Ovary (tissue), 9 donors: ENCODE measurements around the gene F2RL3. TPM values are rescaled to one million over a fixed set of nuclear protein-coding genes. Genes with fewer than 3 reads are reported as not detected.

Experiments used
- DNase-seq, 5 donors: peaks; one replicate each; pipeline ENCODE4 v3.0.0-alpha.2; 2019 to 2020
- H3K27ac ChIP-seq, 2 donors: fragments of 200-600 bp; one replicate each; pipeline versions ENCODE4 v1.5.1 to v1.8.0; 2019 to 2022
- H3K27me3 ChIP-seq: fragments of 200-600 bp; one replicate; pipeline ENCODE4 v1.8.0; 2022
- H3K36me3 ChIP-seq: fragments of 200-600 bp; sonication (generic); one replicate; pipeline ENCODE4 v1.5.1; 2019
- H3K4me1 ChIP-seq: one replicate; pipeline ENCODE4 v1.8.1; 2013; ENCODE audit warnings: mild to moderate bottlenecking, moderate library complexity; ENCODE audit not compliant: insufficient read depth
- H3K4me3 ChIP-seq: fragments of 200-600 bp; sonication (generic); one replicate; pipeline ENCODE4 v1.5.1; 2017
- H3K9me3 ChIP-seq, 2 donors: fragments of 200-600 bp in 1 of 2; sonication (generic) in 1 of 2; one replicate each; pipeline versions ENCODE4 v1.5.1 to v1.8.1; 2013 to 2019; ENCODE audit warnings: mild to moderate bottlenecking in 1 of 2, moderate library complexity in 1 of 2
- EP300 ChIP-seq: sonication (generic); formaldehyde crosslinking; IDR thresholded peaks from one replicate; pipeline ENCODE4 v1.6.1; 2017; ENCODE audit warnings: antibody characterized with exemption
- POLR2A ChIP-seq: fragments of 450-650 bp; IDR thresholded peaks from one replicate; pipeline ENCODE4 v1.6.1; 2017; ENCODE audit warnings: antibody characterized with exemption, mild to moderate bottlenecking, moderate library complexity
- WGBS, 3 donors: extraction: QIAGEN DNeasy Blood & Tissue Kit in 1 of 3; methylation state at CpG; one replicate each; pipeline versions ENCODE4 v1.1.5 to v1.1.7; 2013 to 2017; 5-methylcytosine and 5-hydroxymethylcytosine counted together
- intact Hi-C, 4 donors: fragments of 100-400 bp; cut with DNase I; formaldehyde crosslinking; loops; one replicate each; pipeline versions ENCODE4 v1.11.0 to v1.15.1; 2022 to 2023
- polyA plus RNA-seq, 2 donors: library from polyadenylated mRNA; stranded (reverse); fragments of 200-250 nt in 1 of 2; fragments of 350-450 nt in 1 of 2; fragmentation: Illumina TruSeq in 1 of 2; extraction: RNeasy Lipid Tissue Mini Kit (QIAGEN cat#74804) in 1 of 2; gene quantifications; one replicate each; pipeline ENCODE4 v1.2.3, GENCODE V29; 2013 to 2014
- total RNA-seq, 7 donors: library from RNA; depleted of rRNA in 2 of 7; stranded (reverse); fragments of >200 nt in 2 of 7; fragmentation: NEBNext Ultra II Directional in 3 of 7; extraction: Animal tissue kit (Norgen Biotek cat#: 25700) in 3 of 7; gene quantifications; one replicate each; pipeline versions ENCODE4 v1.1.0 to v1.2.4, GENCODE V29; 2016 to 2023
- TF ChIP-seq, protein P1 (sequence below), 3 donors: fragments of 450-650 bp in 2 of 3; fragments of 200-600 bp in 1 of 3; IDR thresholded peaks; one replicate each; pipeline versions ENCODE4 v1.5.1 to v1.8.0; 2016 to 2022; ENCODE audit warnings: antibody characterized with exemption in 3 of 3, mild to moderate bottlenecking in 1 of 3
- donor health status: DM: no; HTN: no; CAD: no; lungs with moderate emphysema.
- donor health status: DM: no; HTN: no; CAD: no.
- donor health status: Bipolar disorder and iron deficiency.
- donor health status: DM: yes; HTN: yes; CAD: no.
- donor health status: DM: no; HTN: no; CAD: no.
- donor health status: DM: yes; HTN: yes; CAD: no.

Gene F2RL3
- total and polyA plus RNA-seq, 9 donors, result 0.08 to 5.4 (median 0.92) TPM

GRCh38 chr19:16904599-16904998 lies 15.8 kb downstream of the F2RL3 start:
- Histone ChIP-seq H3K4me1 (no peaks in the 10 kb centered on the region), H3K27ac (no peak overlapping the region), H3K4me3 (no peak overlapping the region), H3K27me3 (no peaks in the 10 kb centered on the region), H3K36me3 (no peaks in the 10 kb centered on the region), H3K9me3 (no peaks in the 10 kb centered on the region)
- TF ChIP-seq, protein P1, sequence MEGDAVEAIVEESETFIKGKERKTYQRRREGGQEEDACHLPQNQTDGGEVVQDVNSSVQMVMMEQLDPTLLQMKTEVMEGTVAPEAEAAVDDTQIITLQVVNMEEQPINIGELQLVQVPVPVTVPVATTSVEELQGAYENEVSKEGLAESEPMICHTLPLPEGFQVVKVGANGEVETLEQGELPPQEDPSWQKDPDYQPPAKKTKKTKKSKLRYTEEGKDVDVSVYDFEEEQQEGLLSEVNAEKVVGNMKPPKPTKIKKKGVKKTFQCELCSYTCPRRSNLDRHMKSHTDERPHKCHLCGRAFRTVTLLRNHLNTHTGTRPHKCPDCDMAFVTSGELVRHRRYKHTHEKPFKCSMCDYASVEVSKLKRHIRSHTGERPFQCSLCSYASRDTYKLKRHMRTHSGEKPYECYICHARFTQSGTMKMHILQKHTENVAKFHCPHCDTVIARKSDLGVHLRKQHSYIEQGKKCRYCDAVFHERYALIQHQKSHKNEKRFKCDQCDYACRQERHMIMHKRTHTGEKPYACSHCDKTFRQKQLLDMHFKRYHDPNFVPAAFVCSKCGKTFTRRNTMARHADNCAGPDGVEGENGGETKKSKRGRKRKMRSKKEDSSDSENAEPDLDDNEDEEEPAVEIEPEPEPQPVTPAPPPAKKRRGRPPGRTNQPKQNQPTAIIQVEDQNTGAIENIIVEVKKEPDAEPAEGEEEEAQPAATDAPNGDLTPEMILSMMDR (IDR thresholded peaks at IDR 0.05), result no peak
- TF ChIP-seq EP300, result no peak
- TF ChIP-seq POLR2A, result no peak
- 61 to 97% (median 88%) methylated on average over 5 of the region's 5 CpGs for WGBS, 3 donors
- intact Hi-C loops, result no loop called here
- no peak for DNase-seq

- no peaks in the 10 kb centered on the region for H3K27me3 ChIP-seq
- TF ChIP-seq, protein P1 (IDR thresholded peaks at IDR 0.05), result no peak
- TF ChIP-seq EP300 (no peak), POLR2A (no peak)
- no peak for DNase-seq
- no peak overlapping the region for H3K27ac ChIP-seq
- WGBS, 3 donors, result 62 to 84% (median 70%) methylated on average over 12 of the region's 12 CpGs
- H3K4me3 ChIP-seq, result no peak overlapping the region
- H3K9me3 ChIP-seq, result peaks cover 0 to 8% of the 10 kb centered on the region in 2 donors
- H3K36me3 ChIP-seq, result no peaks in the 10 kb centered on the region
- intact Hi-C loops, result no loop called here
- H3K4me1 ChIP-seq, result no peaks in the 10 kb centered on the region
These were observed 20.0 kb downstream of the F2RL3 start for GRCh38 chr19:16908759-16909158.

- Histone ChIP-seq H3K4me3 (no peak overlapping the region), H3K4me1 (no peaks in the 10 kb centered on the region), H3K27me3 (no peaks in the 10 kb centered on the region), H3K9me3 (peaks cover 0 to 14% of the 10 kb centered on the region in 2 donors), H3K36me3 (no peaks in the 10 kb centered on the region), H3K27ac (no peak overlapping the region)
- DNase-seq, result no peak
- WGBS, 3 donors, result 93 to 95% (median 93%) methylated on average over 7 of the region's 7 CpGs
- TF ChIP-seq, protein P1 (IDR thresholded peaks at IDR 0.05), result no peak
- TF ChIP-seq EP300 (no peak), POLR2A (no peak)
- intact Hi-C loops, result no loop called here
These were observed 22.2 kb downstream of the F2RL3 start for GRCh38 chr19:16911046-16911445.

- DNase-seq, result no peak
- Histone ChIP-seq H3K27me3 (no peaks in the 10 kb centered on the region), H3K27ac (no peak overlapping the region), H3K4me1 (no peaks in the 10 kb centered on the region), H3K36me3 (no peaks in the 10 kb centered on the region), H3K9me3 (peaks cover 0 to 14% of the 10 kb centered on the region in 2 donors), H3K4me3 (no peak overlapping the region)
- 82 to 87% (median 87%) methylated on average over 4 of the region's 4 CpGs for WGBS, 3 donors
- TF ChIP-seq, protein P1 (IDR thresholded peaks at IDR 0.05), result no peak
- TF ChIP-seq POLR2A, result no peak
- no peak for TF ChIP-seq EP300
- intact Hi-C loops, result no loop called here
These were observed 24.0 kb downstream of the F2RL3 start for GRCh38 chr19:16912780-16913179.
